ACC112 (cell line): ENCODE data around the gene ARHGAP10.

Experiments used
- H2AFZ ChIP-seq: fragments of 200-600 bp; sonication (generic); one replicate; pipeline ENCODE4 v1.6.0; 2017; ENCODE audit warnings: antibody characterized with exemption, low read length; ENCODE audit not compliant: unreplicated experiment
- H3K27ac ChIP-seq: fragments of 200-600 bp; sonication (generic); 2 replicates; pipeline ENCODE4 v1.5.1; 2014; ENCODE audit warnings: low read depth, mild to moderate bottlenecking, antibody characterized with exemption, low read length, moderate library complexity
- H3K27me3 ChIP-seq: fragments of 200-600 bp; sonication (generic); 2 replicates; pipeline ENCODE4 v1.6.1; 2014; ENCODE audit warnings: mild to moderate bottlenecking, antibody characterized with exemption, low read length, moderate library complexity, mixed read lengths; ENCODE audit not compliant: insufficient read depth
- H3K36me3 ChIP-seq: fragments of 200-600 bp; sonication (generic); 2 replicates; pipeline ENCODE4 v1.6.1; 2016; ENCODE audit warnings: mild to moderate bottlenecking, antibody characterized with exemption, low read length, moderate library complexity, mixed read lengths; ENCODE audit not compliant: insufficient read depth
- H3K4me1 ChIP-seq: fragments of 200-600 bp; sonication (generic); one replicate; pipeline ENCODE4 v1.6.1; 2016; ENCODE audit warnings: low read length, mixed read lengths; ENCODE audit not compliant: insufficient read depth, unreplicated experiment, control insufficient read depth
- H3K4me3 ChIP-seq: fragments of 200-600 bp; sonication (generic); 2 replicates; pipeline ENCODE4 v1.5.1; 2014; ENCODE audit warnings: mild to moderate bottlenecking, low read depth, low read length
- H3K79me2 ChIP-seq: fragments of 200-600 bp; sonication (generic); one replicate; pipeline ENCODE4 v1.6.0; 2016; ENCODE audit warnings: low read length; ENCODE audit not compliant: control insufficient read depth, unreplicated experiment, insufficient read depth

The ARHGAP10 gene

GRCh38 chr4:147753047-147753446, 21.2 kb downstream of the ARHGAP10 start:
- Histone ChIP-seq H3K27ac (peak overlapping the region; percentile 60), H3K27me3 (no peaks in the 10 kb centered on the region), H3K36me3 (no peaks in the 10 kb centered on the region; the same call in 1 of the 2 replicates), H3K4me1 (peaks cover 39% of the 10 kb centered on the region), H3K79me2 (peaks cover 48% of the 10 kb centered on the region), H2AFZ (no peak overlapping the region), H3K4me3 (no peak overlapping the region)

- H3K79me2 ChIP-seq = peaks cover 43% of the 10 kb centered on the region
- no peaks in the 10 kb centered on the region for H3K27me3 ChIP-seq
- H3K4me1 ChIP-seq = peaks cover 39% of the 10 kb centered on the region
- H3K27ac ChIP-seq = peak overlapping the region; percentile 60
- no peaks in the 10 kb centered on the region for H3K36me3 ChIP-seq
- H3K4me3 ChIP-seq = peak overlapping the region; percentile 36; the same call in 1 of the 2 replicates
- peak overlapping the region; percentile 16 for H2AFZ ChIP-seq
Observed at GRCh38 chr4:147754037-147754445, 22.2 kb downstream of the ARHGAP10 start.

GRCh38 chr4:147755561-147756295, 23.8 kb downstream of the ARHGAP10 start:
- Histone ChIP-seq H3K79me2 (peaks cover 41% of the 10 kb centered on the region), H3K36me3 (no peaks in the 10 kb centered on the region), H3K27me3 (no peaks in the 10 kb centered on the region), H3K4me3 (peak overlapping the region; percentile 53; the same call in 1 of the 2 replicates), H2AFZ (peak overlapping the region; percentile 32), H3K27ac (peak overlapping the region; percentile 50), H3K4me1 (peaks cover 39% of the 10 kb centered on the region)

GRCh38 chr4:147756417-147756816, 24.5 kb downstream of the ARHGAP10 start:
- Histone ChIP-seq H3K27me3 (no peaks in the 10 kb centered on the region), H2AFZ (no peak overlapping the region), H3K4me1 (peaks cover 39% of the 10 kb centered on the region), H3K27ac (peak overlapping the region; percentile 12; the same call in 1 of the 2 replicates), H3K4me3 (no peak overlapping the region), H3K79me2 (peaks cover 42% of the 10 kb centered on the region), H3K36me3 (no peaks in the 10 kb centered on the region)

- Histone ChIP-seq H3K4me3 (no peak overlapping the region), H3K4me1 (peaks cover 17% of the 10 kb centered on the region), H3K27ac (no peak overlapping the region), H3K36me3 (no peaks in the 10 kb centered on the region), H3K27me3 (no peaks in the 10 kb centered on the region), H3K79me2 (peaks cover 57% of the 10 kb centered on the region), H2AFZ (no peak overlapping the region)
Observed at GRCh38 chr4:147760176-147760575, 28.3 kb downstream of the ARHGAP10 start.

- H3K79me2 ChIP-seq = peaks cover 55% of the 10 kb centered on the region
Observed at GRCh38 chr4:147760695-147761094, 28.8 kb downstream of the ARHGAP10 start.

GRCh38 chr4:147761218-147761883, 29.5 kb downstream of the ARHGAP10 start:
- Histone ChIP-seq H3K79me2 (peaks cover 51% of the 10 kb centered on the region), H3K4me3 (no peak overlapping the region)

More at GRCh38 chr4:147760695-147761094, 28.8 kb downstream of the ARHGAP10 start:
- Histone ChIP-seq H3K27ac (no peak overlapping the region), H2AFZ (no peak overlapping the region), H3K36me3 (no peaks in the 10 kb centered on the region), H3K4me1 (peaks cover 11% of the 10 kb centered on the region), H3K4me3 (no peak overlapping the region), H3K27me3 (no peaks in the 10 kb centered on the region)

GRCh38 chr4:147764337-147764736, 32.4 kb downstream of the ARHGAP10 start:
- Histone ChIP-seq H3K27me3 (no peaks in the 10 kb centered on the region), H3K27ac (no peak overlapping the region), H3K79me2 (peaks cover 41% of the 10 kb centered on the region), H2AFZ (no peak overlapping the region), H3K36me3 (no peaks in the 10 kb centered on the region), H3K4me3 (no peak overlapping the region), H3K4me1 (peaks cover 13% of the 10 kb centered on the region)

More at GRCh38 chr4:147761218-147761883, 29.5 kb downstream of the ARHGAP10 start:
- H3K27ac ChIP-seq = no peak overlapping the region
- H3K4me1 ChIP-seq = peaks cover 5% of the 10 kb centered on the region
- no peaks in the 10 kb centered on the region for H3K27me3 ChIP-seq
- H3K36me3 ChIP-seq = no peaks in the 10 kb centered on the region
- no peak overlapping the region for H2AFZ ChIP-seq

- H3K4me3 ChIP-seq = no peak overlapping the region
- H3K79me2 ChIP-seq = peaks cover 44% of the 10 kb centered on the region
- peaks cover 13% of the 10 kb centered on the region for H3K4me1 ChIP-seq
- no peaks in the 10 kb centered on the region for H3K36me3 ChIP-seq
- no peak overlapping the region for H2AFZ ChIP-seq
- no peaks in the 10 kb centered on the region for H3K27me3 ChIP-seq
- no peak overlapping the region for H3K27ac ChIP-seq
Observed at GRCh38 chr4:147765121-147765529, 33.2 kb downstream of the ARHGAP10 start.

- Histone ChIP-seq H2AFZ (no peak overlapping the region), H3K4me1 (peaks cover 27% of the 10 kb centered on the region), H3K27ac (peak overlapping the region; percentile 53), H3K79me2 (peaks cover 48% of the 10 kb centered on the region), H3K36me3 (no peaks in the 10 kb centered on the region), H3K27me3 (no peaks in the 10 kb centered on the region), H3K4me3 (no peak overlapping the region)
Observed at GRCh38 chr4:147768113-147768512, 36.2 kb downstream of the ARHGAP10 start.
